Measurements from ENCODE around the gene MTG2.
A peak's percentile ranks its signal among the peaks of the same experiment; 100 is the strongest.

MTG2 gene

DNA sequence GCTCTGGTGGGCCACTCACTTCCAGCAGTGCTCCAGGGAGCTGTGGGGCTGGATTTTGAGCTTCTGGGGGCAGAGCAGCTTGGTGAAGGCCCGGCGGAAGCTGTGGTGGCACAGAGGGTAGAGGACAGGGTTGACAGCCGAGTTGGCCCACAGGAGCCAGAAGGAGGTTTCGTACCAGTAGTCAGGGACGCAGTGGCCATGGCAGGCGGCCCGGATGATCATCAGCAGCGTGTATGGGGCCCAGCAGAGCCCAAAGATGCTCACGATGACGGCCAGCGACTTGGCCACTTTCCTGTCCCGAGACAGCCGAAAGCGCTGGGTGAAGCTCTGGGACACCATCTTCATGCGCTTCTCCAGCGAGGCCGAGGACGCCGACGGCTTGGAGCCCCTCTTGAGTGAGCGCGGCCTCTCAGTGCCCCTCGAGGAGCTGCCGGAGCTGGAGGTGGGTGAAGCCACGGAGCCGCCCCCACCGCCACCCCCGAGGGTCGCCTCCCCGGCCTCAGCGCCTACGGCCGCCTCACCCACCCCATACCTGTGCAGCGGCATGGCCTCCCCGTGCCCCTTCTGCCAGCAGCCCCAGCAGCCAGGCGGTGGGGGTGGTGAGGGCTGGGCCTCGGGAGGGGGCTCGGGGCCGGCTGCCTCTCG, 33.3 kb downstream of the MTG2 start:
- H3K4me3 ChIP-seq (ENCODE audit: low read length) = no peak overlapping the region
- DNase-seq (ENCODE audit: low read depth) = no peak
- TF ChIP-seq, protein P1, sequence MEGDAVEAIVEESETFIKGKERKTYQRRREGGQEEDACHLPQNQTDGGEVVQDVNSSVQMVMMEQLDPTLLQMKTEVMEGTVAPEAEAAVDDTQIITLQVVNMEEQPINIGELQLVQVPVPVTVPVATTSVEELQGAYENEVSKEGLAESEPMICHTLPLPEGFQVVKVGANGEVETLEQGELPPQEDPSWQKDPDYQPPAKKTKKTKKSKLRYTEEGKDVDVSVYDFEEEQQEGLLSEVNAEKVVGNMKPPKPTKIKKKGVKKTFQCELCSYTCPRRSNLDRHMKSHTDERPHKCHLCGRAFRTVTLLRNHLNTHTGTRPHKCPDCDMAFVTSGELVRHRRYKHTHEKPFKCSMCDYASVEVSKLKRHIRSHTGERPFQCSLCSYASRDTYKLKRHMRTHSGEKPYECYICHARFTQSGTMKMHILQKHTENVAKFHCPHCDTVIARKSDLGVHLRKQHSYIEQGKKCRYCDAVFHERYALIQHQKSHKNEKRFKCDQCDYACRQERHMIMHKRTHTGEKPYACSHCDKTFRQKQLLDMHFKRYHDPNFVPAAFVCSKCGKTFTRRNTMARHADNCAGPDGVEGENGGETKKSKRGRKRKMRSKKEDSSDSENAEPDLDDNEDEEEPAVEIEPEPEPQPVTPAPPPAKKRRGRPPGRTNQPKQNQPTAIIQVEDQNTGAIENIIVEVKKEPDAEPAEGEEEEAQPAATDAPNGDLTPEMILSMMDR (IDR thresholded peaks at IDR 0.05; ENCODE audit: insufficient read depth, low read depth, low read length, missing control alignments) = no peak

DNA sequence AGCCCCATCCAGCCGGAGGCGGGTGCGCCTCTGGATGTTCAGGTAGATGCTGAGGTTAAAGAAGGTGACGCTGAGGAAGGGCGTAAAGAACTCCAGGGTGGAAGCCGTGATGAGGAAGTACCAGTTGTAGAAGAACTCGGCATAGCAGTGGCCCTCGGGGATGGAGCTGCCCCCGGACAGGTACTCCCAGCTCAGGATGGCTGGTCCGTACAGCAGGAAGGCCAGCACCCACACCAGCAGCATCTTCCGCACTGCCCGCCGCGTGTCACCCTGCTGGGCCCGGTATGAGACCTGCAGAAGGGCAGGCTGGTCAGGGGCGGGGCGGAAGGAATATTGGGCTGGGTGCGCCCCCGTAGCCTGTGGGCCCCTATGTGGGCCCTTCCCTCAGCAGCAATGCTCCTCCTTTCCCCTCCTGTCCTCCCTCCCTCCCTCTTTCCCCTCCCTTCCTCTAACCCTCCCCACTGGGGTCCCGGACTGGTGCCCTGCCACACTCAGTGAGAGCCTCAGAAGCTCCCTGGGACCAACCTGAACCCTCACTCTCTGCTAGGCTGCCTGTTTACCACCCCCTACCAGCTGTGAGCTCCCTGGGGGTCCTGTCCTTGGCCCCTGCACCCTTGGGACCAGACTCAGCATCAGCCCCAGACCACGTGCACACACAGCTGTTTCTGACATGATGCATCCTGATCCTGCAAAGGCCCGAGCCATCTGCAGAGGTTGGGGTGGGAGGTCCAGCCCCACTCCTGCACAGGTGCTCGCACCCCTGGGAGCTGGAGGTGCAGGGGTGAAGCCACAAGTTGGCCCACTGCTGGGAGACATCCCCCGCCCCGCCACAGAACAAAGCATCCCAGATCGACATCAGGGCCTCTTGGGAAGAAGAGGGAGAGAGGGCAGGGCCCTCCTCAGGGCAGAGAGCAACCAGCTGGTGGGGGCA, 34.1 kb downstream of the MTG2 start:
- H3K4me3 ChIP-seq (ENCODE audit: low read length) = no peak overlapping the region
- TF ChIP-seq, protein P1 (IDR thresholded peaks at IDR 0.05; ENCODE audit: insufficient read depth, low read depth, low read length, missing control alignments) = no peak
- no peak for DNase-seq (ENCODE audit: low read depth)

DNA sequence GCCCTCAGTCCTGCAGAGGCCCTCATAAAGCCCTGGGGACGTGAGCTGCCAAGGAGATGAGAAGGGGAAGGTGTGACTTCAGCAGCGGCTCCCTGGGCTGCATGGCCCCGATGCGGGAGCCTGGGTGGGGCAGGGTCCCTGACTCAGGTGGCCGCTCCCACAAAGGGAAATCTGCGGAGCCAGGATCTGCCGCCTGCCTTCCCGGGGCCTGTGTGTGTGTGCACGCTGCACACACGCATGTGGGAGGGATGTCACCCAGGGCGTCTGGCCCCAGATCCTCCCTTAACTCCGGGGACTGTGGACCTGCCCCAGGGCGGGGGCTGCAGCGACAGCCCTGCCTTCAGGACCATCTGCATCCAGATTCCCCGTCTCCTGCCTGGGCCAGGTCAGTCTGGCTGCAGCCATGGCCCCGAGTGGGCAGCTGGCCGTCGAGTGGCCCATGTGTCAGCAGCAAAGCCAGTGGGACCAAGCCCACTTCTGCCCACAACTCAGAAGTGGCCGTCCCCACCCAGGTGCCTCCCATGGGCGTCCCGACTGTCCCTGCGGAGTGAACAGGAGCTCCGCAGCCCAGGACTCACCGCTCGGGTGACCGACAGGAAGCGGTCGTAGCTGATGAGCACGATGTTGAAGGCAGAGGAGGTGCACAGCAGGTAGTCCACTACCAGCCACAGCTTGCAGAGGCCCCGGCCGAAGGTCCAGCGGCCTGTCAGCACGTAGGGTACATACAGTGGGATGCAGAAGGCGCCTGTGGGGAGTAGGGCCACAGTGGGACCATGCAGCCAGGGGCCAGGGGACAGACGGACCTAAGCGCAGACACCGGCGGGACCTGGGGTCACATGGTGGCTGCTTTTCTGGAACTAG, 35.3 kb downstream of the MTG2 start:
- TF ChIP-seq, protein P1 (IDR thresholded peaks at IDR 0.05; ENCODE audit: insufficient read depth, low read depth, low read length, missing control alignments) = no peak
- no peak overlapping the region for H3K4me3 ChIP-seq (ENCODE audit: low read length)
- no peak for DNase-seq (ENCODE audit: low read depth)

DNA sequence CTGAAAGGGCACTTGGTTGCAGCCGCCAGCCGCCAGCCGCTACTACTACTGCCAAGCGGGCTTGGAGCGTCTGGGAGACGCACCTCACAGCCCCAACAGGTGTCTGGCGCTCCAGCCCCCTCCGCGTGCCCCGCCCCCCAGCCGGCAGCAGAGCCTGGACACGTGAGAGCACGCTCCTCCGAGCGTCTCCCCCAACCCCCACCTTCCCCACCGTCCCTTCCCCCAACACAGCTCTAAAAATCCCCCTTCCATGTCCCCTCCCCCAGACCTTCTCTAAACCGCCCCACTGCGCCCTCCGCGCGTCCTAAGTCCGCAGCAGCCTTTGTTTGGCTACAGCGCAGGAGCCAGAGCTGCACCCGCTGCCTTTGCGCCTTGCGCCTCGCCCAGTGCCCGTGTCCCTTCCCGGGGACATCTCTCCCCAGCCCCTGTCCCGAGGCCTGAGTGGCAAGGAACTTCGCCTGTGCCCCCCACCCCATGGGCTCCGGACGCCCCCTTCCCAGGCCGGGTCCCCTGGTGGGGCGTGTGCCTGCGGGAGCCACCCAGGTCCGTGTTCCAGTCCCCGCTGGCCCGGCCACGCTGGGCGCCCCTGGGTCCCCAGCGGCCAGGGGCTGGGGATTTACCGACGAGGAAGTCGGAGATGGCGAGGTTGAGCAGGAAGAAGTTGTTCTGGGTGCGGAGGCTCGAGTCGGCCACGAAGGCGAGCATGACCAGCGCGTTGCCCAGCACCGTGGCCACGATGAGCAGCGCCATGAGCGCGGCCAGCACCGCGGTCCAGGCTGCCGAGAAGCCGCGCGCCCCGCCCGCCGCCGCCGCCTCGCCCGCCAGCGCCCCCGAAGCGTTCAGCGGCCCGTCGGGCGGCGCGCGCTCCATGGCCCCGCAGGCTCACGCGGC, 36.5 kb downstream of the MTG2 start:
- H3K4me3 ChIP-seq (ENCODE audit: low read length) = no peak overlapping the region
- DNase-seq (ENCODE audit: low read depth) = no peak
- TF ChIP-seq, protein P1 (IDR thresholded peaks at IDR 0.05; ENCODE audit: insufficient read depth, low read depth, low read length, missing control alignments) = no peak

DNA sequence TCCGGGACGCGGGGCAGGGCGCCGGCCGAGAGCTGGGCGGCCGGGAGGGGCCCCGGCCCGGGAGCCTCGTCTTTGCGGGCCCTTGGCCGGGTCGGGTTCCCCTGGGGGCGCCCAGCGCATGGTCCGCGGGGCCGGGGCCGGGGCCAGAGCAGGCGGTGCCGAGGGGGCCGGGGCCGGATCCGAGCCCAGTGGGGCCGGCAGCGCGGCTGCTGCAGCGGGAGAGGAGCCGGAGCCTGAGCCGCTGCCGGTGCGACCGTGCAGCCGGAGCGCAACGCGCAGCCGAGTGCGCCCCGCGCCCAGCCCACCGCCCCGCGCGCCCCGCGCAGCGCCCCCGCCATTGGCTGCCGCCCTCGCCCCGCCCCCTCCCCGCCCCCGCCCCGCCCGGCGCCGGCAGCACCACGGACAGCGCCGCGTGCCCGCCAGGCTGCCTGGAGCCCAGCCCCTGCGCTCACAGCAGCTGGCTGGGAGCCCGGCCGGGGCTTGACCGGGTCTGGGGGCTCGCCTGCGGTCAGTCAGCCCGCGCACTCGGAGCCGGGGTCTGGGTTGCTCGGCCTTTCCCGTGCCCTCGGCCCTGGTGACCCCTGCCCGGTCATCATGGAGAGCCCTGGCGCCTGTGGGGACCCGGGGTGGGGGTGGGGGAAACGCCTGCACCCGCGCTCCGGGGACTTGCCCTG, 37.3 kb downstream of the MTG2 start, which contains the start of gene HRH3:
Gene HRH3, minus strand, starts transcription at position 287 of the 674 bp plus-strand sequence. CDS start 308 bp downstream, outside the sequence.
- H3K4me3 ChIP-seq (ENCODE audit: low read length) = no peak within 1 kb of the TSS
- DNase-seq (ENCODE audit: low read depth) = peak; percentile 32
- TF ChIP-seq, protein P1 (IDR thresholded peaks at IDR 0.05; ENCODE audit: insufficient read depth, low read depth, low read length, missing control alignments) = no peak

Data from epithelial cell of esophagus (primary cell).